ENCODE measurements around the gene ALPK3. TPM values are rescaled to one million over a fixed set of nuclear protein-coding genes. Genes with fewer than 3 reads are reported as not detected.
"Not testable (repeated sequence)": the region's sequence is repeated elsewhere in the genome, so short reads cannot be mapped to it uniquely, and the experiment has no call there.

Gene ALPK3
- polyA plus RNA-seq, 5 donors, result 13.8 to 23.6 (median 17.2) TPM

DNA sequence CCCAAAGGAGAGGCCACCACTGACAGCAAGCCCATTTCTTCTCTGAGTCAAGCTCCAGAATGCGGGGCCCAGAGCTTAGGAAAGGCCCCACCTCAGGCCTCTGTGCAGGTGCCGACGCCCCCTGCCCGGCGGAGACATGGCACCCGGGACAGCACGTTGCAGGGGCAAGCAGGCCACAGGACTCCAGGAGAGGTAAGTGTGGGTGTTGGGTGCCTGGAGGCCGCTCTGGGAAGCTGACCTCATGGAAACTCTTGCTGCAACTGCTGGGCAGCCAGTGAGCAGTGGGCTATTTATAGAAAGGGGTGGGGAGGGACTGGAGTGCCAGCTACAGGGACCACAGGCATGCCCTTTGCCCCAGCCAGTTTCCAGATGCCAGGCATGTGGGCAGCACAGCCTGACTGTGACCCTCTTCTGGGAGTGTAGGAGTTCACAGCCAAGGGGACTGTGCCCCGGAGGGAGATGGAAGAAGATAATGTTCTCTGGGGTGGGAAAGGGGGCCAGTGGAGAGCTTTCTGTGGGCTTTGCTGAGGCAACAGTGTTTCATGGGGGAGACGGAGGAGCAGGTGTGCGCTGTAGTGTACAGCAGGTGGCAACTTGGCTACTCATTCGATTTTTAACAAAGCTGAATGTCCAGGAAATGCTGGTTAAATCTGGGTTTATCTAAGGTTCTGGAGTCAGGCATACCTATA lies 23.7 kb downstream of the ALPK3 start:
- no peak for DNase-seq

DNA sequence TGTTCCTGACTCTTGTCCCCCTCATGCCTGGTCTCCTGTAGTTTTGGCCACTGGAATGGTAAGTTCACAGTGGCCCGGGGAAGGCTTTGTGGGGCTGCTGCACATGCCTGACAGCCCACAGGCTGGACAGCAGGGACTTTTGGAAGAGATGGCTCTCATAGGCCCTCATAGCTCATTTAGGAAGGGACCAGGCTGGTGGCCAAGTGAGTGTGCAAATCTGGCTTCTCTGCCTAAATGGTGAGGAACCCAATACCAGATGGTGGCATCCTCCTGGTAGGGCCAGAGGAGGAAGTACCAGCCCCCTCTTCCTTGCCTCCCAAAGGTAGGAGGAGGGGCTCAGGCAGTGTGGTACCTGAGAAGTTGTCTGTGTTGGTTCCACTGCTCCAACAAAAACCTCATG lies 25.6 kb downstream of the ALPK3 start:
- DNase-seq, result no peak

DNA sequence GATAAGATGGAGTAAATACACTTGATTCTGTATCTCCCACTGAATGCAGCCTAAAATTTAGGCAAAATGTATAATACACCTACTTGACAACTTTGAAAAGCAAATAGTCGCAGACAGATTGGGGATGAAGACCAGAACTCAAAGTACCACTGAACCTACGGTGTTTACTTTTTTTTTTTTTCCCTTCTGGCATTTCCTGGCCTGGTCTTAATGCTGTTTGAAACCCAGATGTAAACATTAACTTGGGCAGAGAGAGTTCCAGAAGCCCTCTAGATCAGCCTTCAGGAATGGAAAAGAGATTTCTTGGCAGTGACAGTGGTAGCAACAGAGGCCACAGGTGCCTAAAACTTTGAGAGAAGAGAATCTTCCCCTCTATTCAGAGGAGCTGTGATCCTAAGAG lies 27.8 kb downstream of the ALPK3 start:
- no peak for DNase-seq

DNA sequence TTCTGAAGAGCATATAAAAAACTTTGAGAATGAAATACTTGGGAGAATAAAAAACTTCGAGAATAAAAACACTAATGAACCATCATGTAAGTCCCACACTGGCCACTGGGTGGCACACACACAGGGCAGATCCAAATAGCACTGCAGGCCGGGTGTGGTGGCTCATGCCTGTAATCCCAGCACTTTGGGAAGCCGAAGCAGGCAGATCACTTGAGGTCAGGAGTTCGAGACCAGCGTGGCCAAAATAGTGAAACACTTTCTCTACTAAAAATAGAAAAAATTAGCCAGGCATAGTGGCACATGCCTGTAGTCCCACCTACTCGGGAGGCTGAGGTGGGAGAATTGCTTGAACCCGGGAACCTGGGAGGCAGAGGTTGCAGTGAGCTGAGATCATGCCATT lies 28.5 kb downstream of the ALPK3 start:
- DNase-seq, result not testable (repeated sequence)

DNA sequence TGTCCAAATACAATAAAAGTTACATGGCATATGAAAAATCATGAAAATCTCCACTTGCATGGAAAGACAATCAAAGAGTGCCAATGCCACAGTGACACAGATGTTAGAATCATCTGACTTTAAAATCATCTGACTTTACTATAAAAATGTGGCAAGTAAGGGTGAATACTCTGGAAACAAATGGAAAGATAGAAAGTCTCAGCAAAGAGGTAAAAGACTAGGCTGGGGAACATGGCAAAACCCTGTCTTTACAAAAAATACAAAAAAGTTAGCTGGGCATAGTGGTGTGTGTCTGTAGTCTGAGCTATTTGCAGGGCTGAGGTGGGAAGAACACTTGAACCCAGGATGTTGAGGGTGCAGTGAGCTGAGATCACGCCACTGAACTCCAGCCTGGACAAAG lies 29.1 kb downstream of the ALPK3 start:
- DNase-seq, result no peak

DNA sequence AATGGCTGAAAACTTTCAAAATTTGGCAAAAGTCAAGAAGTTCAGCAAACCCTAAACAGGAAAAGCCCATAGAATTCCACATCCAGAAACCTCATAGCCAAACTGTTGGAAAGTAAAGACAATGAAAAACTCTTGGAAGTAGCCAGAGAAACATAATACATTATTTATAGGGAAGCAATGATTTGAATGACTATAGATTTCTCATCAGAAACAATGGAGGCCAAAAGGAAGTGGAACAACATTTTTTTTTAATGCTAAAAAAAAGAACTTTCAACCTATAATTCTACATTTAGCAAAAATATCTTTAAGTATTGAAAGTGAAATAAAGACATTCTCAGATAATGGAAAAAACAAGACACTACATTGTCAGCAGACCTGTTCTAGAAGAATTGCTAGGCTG lies 30.2 kb downstream of the ALPK3 start:
- DNase-seq, result no peak

DNA sequence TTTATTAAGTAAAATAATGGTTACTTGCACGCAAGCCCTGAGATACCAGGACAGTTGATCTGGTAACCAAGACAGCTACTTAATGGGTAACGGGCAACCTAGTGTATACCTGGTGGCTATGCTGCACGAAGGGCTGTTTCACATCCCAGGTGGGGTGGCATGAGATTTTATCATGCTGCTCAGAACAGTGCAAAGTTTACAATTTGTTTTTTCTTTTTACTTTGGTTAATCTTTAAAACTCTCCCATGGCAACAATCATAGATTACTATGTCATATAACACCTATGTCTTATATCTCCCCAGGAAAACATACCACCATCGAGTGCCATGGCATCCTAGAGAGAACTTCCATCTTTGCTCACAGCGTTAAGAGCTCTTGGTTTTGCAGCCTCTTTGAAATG lies 35.1 kb downstream of the ALPK3 start:
- DNase-seq, result no peak

DNA sequence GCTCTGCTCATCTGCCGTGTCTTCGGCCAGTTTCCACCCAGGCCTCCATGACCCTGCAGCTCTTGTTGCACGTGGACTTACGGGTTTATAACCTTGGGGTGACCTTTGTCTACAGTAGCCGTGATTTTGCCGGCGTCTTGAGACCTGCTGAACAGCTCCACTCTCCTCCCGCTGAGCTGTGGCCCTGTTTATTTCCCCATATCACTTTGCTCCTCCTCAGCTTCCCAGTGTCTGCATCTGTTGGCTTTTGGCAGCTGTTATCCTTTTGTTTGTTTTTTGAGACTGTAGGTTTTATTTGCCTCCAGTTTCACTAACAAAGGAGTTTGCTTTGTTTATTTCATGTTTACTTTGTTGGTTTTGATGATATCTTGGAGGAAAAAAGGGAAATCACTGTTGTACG lies 38.0 kb downstream of the ALPK3 start:
- DNase-seq, result no peak

DNA sequence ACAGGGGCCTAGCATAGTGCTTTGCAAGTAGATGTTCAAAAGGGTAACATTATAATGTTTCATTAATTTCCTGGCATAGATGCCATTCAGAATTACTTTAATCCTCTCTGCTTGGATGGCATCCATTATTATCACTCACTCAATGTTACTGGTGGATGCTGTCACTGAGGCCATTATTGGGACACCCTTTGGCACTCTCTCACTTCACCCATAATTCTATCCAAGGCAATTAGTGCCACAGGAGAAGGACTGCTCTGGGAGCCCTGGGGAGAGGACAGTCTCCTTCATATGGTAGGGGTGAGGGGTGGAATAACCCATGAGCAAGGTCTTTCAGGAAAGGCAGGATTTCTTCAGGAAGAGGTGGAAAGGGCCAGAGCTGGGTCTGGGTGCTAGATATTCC lies 38.6 kb downstream of the ALPK3 start:
- no peak for DNase-seq

DNA sequence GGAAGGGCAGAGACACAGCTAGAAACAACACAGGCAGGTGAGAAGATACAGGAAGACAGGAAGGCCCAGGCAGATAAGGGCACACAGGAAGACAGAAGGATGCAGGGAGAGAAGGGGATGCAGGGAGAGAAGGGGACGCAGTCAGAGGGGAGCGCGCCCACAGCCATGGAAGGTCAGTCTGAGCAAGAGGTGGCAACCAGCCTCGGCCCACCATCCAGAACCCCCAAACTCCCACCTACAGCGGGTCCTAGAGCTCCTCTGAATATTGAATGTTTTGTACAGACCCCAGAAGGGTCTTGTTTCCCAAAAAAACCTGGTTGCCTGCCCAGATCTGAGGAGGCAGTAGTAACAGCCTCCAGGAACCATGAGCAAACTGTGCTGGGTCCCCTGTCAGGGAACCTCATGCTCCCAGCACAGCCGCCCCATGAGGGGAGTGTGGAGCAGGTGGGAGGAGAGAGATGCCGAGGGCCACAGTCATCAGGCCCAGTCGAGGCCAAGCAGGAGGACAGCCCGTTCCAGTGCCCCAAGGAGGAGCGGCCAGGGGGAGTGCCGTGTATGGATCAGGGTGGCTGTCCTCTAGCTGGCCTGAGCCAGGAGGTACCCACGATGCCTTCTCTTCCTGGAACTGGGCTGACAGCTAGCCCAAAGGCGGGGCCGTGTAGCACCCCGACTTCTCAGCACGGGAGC lies 39.7 kb downstream of the ALPK3 start:
- DNase-seq, result no peak

DNA sequence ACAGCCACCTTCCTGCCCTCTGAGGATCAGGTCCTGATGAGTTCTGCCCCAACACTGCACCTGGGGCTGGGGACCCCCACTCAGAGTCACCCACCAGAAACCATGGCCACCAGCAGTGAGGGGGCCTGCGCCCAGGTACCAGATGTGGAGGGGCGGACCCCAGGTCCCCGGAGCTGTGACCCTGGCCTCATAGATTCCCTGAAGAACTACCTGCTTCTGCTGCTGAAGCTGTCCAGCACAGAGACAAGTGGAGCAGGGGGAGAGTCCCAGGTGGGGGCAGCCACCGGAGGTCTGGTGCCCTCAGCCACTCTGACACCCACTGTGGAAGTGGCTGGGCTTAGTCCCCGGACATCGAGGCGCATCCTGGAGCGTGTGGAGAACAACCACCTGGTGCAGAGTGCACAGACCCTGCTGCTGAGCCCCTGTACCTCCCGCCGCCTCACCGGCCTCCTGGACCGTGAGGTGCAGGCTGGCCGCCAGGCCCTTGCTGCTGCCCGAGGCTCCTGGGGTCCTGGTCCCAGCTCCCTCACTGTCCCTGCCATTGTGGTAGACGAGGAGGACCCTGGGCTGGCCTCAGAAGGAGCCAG lies 40.4 kb downstream of the ALPK3 start:
- no peak for DNase-seq

DNA sequence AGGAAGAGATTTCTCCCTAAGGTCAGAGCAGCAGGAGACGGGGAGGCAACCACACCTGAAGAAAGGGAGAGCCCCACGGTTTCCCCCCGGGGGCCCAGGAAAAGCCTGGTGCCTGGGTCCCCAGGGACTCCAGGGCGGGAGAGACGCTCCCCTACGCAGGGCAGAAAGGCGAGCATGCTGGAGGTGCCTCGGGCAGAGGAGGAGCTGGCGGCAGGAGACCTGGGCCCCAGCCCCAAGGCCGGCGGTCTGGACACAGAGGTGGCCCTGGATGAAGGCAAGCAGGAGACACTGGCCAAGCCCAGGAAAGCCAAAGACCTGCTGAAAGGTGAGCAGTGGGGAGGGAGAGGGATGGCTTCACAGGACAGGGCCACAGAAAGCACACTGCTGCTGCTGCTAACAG lies 41.1 kb downstream of the ALPK3 start:
- DNase-seq, result no peak

DNA sequence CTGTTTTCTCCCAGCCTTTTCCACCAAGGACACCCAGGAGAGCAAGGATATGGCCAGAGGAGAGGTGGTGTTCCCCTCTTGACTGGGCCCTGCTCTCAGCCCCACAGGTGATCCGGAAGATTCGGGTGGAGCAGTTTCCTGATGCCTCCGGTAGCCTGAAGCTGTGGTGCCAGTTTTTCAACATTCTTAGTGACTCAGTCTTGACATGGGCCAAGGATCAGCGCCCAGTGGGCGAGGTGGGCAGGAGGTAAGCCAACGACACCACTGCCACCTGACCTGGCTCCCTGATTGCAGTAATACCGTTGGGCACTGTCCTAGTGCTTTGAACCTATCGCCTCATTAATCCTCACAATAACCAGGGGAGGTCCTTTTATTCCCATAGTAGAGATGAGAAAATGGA lies 42.0 kb downstream of the ALPK3 start:
- no peak for DNase-seq

DNA sequence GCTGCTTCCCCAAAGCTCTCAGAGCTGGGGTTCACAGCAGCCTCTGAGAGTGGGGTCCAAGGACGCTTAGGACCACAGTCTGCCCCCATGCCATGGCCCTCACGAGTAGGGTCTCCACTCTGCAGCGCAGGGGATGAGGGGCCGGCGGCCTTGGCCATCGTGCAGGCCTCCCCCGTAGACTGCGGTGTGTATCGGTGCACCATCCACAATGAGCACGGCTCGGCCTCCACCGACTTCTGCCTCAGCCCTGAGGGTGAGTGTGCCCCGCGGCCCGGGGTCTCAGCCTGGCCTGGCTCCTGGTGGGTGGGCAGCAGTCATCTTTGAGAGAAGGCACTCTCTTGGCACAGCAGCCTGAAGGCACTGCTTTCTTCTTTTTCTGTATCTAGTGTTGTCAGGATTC lies 42.5 kb downstream of the ALPK3 start:
- no peak for DNase-seq

DNA sequence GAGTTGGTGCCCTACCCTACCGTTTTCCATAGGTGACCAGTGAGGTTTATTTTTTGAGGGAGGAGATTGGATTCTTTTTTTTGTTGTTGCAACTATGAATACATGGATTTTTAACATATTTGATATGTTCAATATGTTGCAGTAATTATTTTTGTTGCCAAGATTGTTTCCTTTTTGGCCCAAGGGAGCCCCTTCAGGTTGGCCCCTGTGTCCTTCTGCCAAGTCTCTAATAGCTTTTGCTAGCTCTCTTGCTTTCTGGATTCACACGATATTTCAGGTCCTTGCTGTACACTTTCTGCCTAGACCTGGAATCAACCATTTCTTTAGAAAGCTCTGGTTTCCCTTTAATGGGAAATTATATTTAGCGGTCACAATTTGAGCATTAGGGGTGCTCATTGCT lies 44.6 kb downstream of the ALPK3 start:
- DNase-seq, result no peak

DNA sequence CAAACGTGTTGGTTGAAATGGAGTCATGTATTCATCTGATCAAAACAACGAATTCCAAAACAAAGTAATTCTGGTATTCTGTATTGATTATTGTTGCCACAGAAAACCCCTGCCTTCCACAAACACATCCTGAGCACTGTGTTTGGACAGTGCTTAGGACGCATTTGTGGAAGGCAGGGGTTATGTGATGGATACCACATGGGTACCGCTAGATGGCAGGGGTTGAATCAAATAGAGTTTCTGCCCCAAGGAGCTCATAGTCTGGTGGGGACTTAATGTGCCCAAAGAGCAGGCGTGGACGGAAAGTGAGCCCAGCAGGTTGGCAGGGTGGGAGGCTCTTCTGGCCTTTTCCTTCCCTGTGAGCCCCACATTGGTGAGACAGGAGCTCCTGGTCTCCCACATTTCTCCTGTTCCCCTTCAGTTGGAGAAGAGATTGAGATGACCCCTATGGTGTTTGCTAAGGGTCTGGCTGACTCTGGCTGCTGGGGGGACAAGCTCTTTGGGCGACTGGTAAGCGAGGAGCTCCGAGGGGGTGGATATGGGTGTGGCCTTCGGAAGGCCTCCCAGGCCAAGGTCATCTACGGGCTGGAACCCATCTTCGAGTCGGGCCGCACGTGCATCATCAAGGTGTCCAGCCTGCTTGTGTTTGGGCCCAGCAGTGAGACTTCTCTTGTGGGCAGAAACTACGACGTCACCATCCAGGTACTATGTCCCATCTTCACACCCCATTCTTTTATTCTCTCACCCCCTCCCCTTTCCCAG lies 45.2 kb downstream of the ALPK3 start:
- no peak for DNase-seq

DNA sequence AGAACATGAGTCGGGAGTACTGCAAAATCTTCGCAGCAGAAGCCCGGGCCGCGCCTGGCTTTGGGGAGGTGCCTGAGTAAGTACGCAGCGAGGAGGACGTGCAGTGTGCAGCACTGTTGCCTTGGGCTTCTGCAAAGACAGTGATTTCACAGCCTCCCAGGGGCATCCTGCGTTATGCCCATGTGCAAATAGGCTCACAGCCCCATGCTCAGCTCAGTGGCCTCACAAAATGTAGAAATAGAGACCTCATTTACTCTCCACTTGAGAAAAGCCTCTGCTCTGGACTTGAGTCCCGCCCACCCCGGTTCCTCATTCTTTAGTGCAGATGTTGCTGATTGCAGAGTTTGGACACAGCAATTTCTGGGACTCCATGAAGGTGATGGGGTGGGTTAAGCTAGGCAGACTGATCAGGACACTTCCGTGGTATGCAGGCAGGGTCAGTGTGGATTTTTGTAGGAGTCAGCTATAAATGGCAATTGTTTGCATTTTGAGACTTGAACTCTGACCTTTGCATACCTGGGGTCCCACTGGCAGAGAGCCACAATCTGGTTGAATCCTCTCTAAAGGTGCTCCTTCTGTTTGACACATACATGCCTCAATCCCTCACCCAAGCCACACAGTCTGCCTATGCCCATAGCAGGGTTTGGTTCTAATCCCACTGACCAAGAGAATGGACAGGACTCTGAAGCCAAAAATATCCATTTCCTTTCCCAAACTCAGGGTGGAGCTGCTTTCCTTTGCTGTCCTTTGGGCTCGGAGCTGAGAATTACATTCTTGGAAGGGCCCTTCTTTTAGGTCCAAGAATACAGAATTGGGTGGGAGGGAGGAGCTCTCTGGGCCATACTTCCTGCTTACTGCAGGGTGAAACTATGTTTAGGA lies 46.6 kb downstream of the ALPK3 start:
- DNase-seq, result no peak

DNA sequence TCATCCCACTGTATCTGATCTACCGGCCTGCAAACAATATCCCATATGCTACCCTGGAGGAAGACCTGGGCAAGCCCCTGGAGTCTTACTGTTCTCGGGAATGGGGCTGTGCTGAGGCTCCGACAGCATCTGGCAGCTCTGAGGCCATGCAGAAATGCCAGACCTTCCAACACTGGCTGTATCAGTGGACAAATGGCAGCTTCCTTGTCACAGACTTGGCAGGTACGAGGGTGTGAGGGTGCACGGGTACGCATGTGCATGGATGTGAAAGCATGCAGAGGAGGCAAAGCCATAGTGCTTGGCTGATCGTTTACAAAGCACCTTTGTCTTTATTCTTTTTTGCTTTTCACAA lies 47.3 kb downstream of the ALPK3 start:
- no peak for DNase-seq

DNA sequence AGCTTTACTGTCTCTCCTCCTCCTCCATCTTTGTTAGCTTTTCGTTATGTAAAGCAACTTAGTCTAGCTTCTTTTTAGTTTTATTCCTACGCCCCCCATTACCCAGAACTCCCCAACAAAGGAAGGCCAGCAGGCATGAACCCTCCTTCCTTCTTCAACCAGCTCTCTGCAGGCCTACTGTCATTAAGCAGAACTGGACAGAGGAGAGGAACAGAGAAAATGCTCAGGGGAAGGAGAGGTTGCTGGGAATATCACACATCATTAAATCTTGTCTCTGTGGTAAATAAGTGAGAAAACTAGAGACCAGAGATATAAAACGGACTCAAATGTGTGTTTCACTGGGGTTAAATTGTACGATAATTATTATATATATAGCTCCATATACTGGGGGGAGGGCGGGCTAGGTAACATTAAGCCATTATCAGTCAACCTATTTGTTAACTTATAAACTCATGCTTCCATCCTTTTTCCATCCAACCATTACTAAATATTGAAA lies 48.0 kb downstream of the ALPK3 start:
- DNase-seq, result no peak

DNA sequence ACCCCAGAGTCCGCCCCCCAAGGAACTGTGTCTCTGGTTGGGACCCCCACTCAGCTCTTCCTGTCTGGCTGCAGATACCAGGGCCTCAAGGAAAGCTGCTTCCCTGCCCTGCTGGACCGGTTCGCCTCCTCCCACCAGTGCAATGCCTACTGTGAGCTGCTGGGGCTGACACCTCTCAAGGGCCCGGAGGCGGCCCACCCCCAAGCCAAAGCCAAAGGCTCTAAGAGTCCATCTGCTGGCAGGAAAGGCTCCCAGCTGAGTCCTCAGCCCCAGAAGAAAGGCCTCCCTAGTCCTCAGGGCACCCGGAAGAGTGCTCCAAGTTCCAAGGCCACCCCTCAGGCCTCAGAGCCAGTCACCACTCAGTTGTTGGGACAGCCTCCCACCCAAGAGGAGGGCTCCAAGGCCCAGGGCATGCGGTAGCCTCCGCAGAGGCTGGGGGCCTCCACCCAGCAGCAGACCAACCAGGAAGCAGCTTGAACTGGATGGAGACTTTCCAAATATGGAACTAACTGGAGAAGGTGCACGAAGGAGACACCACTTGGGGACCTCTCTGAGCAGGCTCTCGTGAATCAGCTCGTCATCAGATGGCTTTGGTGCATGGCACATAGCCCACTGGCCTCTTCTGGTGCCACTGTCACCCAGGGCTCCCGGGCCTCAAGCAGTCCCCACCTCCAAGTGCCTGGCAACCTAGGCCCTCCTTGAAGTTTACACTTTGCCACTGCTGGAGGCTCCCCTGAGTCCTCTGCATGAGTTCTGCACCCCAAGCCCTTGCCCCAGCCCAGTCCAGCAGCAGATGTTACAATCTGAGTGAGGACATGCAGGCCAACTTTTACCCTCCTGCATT lies 51.1 kb downstream of the ALPK3 start:
- DNase-seq, result no peak

DNA sequence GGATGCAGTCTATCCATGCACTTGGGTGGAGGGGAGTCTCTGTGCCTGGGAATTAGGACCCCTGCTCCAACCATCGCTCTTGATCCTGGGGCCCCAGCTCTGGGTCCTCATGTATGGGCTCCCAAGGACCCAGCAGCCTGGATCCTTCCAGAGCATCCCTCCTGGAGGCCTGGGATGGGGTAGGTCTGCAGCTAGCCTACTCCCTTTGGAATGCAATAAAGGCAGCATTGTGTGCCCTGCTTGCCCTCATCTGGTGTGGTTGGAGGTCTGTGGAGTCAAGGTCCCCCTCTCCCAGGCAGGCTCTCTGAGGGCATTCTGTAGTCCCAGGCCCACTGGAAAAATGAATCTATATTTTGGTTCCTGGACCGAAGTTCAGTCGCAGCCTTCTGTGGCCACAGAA lies 52.4 kb downstream of the ALPK3 start:
- DNase-seq, result no peak
